HG02884 (cell line): ENCODE results near the gene EPPIN.
"Not testable (repeated sequence)": the region's sequence is repeated elsewhere in the genome, so short reads cannot be mapped to it uniquely, and the experiment has no call there.

Experiments
- ATAC-seq: cut with Tn5 transposase; IDR thresholded peaks from one replicate; pipeline ENCODE4 v1.9.1; 2021; ENCODE audit warnings: mild to moderate bottlenecking, moderate library complexity; ENCODE audit not compliant: unreplicated experiment

EPPIN gene

GRCh38 chr20:45547206-45547770 is at the start of gene EPPIN:
Gene EPPIN (minus strand): TSS chr20:45547401. CDS start chr20:45547357, 44 bp downstream.
- ATAC-seq = no peak

- ATAC-seq = no peak
Observed at GRCh38 chr20:45595235-45595634, 48.0 kb upstream of the EPPIN start.

GRCh38 chr20:45593498-45593897 is 46.3 kb upstream of the EPPIN start:
- ATAC-seq = no peak

GRCh38 chr20:45592574-45593189 is 45.5 kb upstream of the EPPIN start:
- ATAC-seq = no peak

- no peak for ATAC-seq
Observed at GRCh38 chr20:45589725-45590124, 42.5 kb upstream of the EPPIN start.

GRCh38 chr20:45588800-45589199 is 41.6 kb upstream of the EPPIN start:
- no peak for ATAC-seq

- not testable (repeated sequence) for ATAC-seq
Observed at GRCh38 chr20:45585986-45586385, 38.8 kb upstream of the EPPIN start.

GRCh38 chr20:45584294-45584693 is 37.1 kb upstream of the EPPIN start:
- not testable (repeated sequence) for ATAC-seq

GRCh38 chr20:45583502-45583901 is 36.3 kb upstream of the EPPIN start:
- no peak for ATAC-seq

GRCh38 chr20:45581702-45582101 is 34.5 kb upstream of the EPPIN start:
- no peak for ATAC-seq

GRCh38 chr20:45579184-45579583 is 32.0 kb upstream of the EPPIN start, which contains the start of gene WFDC8:
Gene WFDC8 (minus strand): TSS chr20:45579284. CDS start chr20:45579247, 37 bp downstream.
- ATAC-seq = no peak

GRCh38 chr20:45578231-45578630 is 31.0 kb upstream of the EPPIN start:
- ATAC-seq = no peak

GRCh38 chr20:45576995-45577394 is 29.8 kb upstream of the EPPIN start:
- no peak for ATAC-seq

- ATAC-seq = no peak
Observed at GRCh38 chr20:45575931-45576330, 28.7 kb upstream of the EPPIN start.

GRCh38 chr20:45569650-45570049 is 22.4 kb upstream of the EPPIN start:
- not testable (repeated sequence) for ATAC-seq

GRCh38 chr20:45564760-45565276 is 17.6 kb upstream of the EPPIN start:
- no peak for ATAC-seq

- ATAC-seq = no peak
Observed at GRCh38 chr20:45555198-45555597, 8.0 kb upstream of the EPPIN start.

GRCh38 chr20:45552456-45552855 is 5.3 kb upstream of the EPPIN start:
- ATAC-seq = no peak

GRCh38 chr20:45550765-45551164 is 3.6 kb upstream of the EPPIN start:
- no peak for ATAC-seq

- no peak for ATAC-seq
Observed at GRCh38 chr20:45548410-45548809, 1.2 kb upstream of the EPPIN start.

GRCh38 chr20:45545754-45546453 is 1.3 kb downstream of the EPPIN start:
- ATAC-seq = no peak

- ATAC-seq = no peak
Observed at GRCh38 chr20:45545351-45545750, 1.9 kb downstream of the EPPIN start.
